HL-60/S4 treated with phorbol 12-myristate 13-acetate at 8.2 ng/mL for 4 days and 3 days (cell line): ENCODE measurements around the gene TMEM126A.
"Not testable (repeated sequence)": the region's sequence is repeated elsewhere in the genome, so short reads cannot be mapped to it uniquely, and the experiment has no call there.

Experiments used
- in situ Hi-C: fragments of 300-500 bp; cut with MboI; formaldehyde crosslinking; loops from 2 replicates; pipeline ENCODE4 v1.15.0; 2022; ENCODE audit warnings: low sequenced_read_pairs

The TMEM126A gene

DNA sequence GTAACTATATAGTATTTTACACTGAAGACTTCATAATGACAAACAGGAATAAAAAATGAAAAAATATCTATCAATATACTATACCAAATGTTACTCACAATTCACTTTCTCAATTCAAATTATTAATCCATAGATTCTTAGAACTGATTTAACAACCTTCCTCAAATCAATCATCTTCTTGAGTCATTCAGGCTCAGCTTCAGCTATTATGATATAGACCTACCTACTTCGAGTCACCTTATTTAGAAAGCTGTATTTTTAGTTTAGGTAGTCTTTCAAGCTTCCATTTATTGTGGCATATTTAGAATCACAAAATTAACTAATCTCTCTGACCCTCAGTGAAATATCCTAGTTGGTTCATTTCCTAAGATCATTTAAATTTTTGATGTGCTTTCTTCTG lies 9.0 kb downstream of the TMEM126A start:
- in situ Hi-C loops = no loop called here

DNA sequence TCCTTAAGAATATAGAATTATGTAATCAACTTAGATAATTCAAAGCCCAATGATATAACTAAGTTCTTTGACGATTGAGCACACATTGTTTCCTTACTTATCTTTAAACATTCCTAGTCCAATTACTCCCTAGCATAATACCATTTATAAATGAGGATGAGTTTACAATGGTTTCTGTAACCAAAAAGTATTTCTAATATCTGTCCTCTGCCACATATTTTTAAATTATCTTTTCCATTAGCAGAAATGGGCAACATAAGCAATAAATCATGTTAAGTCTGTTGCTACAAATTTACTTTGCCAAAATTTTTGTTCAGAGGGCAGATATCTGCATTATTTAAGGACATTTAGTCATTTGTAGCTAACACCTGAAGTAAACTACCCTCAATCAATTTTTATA lies 10.4 kb downstream of the TMEM126A start:
- in situ Hi-C loops = no loop called here

DNA sequence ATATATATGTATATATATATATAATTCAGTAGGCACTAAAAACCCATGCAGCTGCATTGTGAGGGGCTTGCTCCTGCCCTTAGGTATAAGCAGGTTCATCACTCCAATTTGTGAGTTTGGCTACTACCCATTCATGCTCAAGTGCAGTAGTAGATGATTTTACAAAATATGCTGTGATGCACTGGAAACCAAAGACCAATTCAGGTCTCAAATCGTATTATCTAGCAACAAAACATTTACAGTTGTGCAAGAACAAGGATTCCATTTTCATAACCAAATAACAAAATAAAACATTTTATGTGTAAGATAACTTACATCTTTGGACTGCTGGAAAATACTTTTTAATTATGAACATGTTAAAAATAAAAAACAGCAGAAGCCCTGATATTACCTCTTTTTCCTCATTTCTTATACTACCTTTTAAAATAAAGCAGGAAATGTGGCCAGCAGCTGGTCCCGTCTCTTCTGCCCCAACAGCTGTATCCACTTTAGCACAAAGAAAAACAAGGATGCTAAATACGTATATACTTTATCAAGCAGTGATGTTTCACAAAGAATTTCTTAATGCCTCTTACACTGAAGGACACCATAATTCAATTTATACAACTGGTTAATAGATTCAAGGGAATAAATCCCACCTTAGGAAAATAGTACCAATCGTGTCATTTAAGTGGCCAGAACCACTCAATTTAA lies 14.4 kb downstream of the TMEM126A start:
- in situ Hi-C loops = no loop called here

DNA sequence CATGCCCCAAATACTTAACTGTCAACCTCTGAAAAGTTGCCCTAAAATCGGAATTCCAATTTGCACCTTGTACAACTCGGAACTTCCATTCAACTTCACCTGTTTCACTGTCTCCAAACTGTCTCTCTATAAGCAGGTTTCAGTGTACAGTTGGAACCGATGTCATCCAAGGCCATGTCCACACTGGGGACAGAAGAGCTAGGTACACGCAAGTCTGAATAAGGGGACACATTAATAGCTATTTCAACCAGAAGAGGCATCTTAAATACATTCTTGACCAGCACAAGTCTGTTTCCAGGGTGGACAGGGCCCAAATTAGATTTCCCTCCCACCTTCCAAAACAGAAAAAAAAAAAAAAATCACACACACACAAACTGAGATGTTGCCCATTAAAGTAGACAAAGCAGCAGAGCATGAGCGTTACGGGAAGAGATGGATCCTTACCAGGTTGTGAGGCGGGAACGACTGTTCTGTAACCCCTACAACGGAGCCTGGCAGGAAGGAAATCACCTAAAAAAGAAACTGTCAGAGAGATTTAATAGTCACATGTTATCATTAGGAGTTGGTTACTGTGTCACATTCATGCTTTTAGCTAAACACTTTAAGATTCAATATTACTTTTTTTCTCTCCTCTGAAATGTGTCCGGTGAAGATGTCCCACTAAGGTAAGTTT lies 15.4 kb downstream of the TMEM126A start:
- in situ Hi-C loops = no loop called here

DNA sequence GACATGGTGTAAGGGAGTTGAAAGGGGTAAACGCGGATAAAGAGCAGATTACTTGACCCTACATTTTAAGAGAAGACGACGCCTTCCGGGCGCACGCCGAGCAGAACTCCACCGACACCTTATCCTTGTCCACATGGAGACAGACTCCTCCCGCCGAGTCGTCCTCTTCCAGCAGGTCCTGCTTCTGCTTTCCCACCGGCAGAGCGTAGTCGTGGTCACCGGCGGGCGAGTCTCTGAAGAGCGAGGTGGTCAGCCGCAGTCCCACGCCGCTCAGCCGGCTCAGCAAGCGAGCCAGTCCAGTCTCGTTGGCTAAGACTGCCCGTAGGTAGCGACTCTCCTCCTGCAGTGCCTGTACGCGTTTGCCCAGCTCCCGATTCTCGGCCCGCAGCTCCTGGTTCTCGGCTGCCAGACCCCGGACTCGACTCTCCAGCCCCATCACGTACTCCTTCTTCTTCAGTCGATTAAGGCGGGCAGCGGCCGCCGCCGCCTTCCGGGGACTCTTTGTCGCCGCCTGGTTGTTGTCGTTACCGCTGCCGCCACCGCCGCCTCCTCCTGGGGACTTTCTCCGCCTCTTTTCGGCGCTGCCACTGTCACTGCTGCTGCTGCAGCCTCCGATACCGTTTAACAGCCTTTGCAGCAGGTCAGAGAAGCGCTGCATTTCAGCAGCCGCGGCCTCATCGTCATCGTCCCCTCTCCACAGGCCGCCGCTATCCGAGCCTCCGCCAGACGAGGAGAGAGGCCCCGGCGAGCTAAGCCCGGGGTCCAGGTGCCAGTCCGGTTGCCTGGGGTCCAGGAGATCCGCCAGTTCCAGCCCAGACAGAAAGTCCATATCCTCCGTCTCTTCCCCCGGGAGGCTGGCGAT lies 16.2 kb downstream of the TMEM126A start:
- in situ Hi-C loops = no loop called here

DNA sequence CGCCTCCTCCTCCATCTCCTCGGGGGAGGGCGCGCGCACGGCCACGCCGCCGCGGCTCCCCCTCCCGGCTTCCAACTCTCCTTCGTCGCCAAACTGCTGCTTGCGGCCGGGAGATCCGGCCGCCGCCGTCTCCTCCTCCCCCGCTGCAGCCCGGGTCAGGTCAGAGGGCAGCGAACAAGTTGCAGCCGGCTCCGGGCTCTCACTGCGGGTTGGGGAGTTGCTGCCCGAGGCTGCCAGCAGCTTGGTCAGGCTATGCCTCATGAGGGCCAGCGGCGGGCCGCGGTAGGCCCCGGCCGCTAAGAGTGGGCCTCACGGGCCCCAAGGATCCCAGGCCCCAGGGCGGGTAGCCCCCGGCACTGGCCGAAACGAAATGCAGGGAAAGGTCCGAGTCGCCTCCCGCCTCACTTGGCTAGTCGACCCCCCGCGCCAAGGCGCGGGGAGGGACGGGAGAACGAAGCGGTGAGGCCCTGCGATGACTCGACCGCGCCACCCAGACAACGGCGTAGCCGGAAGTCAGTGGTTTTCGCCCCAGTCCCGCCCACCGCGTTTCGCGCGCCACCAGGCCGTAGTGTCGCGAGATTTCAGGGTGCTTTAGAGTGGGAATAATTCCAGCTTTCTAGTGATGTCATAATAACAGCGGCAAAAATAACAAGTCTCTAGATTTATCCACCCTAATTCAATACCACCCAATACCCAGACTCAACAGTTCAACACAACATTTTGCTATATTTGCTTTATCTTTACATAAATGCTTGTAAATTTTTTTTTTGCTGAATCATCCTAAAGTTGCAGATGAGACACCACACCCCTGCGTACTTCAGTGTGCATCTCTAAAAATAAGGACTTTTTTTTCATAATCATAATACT lies 17.1 kb downstream of the TMEM126A start, which contains the start of gene CREBZF:
Gene CREBZF (minus strand): TSS at position 515 of the 867 bp plus-strand sequence. CDS start 254 bp downstream, at position 261.
- in situ Hi-C loops = no loop called here

DNA sequence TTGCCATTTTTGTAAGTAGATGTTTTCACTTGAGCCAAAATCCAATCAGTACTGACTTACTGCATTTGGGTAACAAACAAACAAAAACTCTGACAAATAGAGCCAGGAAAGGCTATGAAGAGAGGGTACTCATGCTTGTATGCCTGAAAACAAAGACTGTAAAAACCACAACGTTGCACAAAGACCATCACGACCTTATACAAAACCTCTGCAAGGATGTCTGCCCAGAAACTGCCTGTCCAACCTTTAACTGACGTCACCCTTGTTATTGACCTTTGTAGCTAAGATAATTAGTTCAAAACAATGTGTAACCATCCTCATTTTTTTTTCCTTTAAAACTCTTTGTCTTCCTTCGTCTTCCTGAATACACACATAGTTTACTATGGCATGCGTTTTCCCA lies 18.0 kb downstream of the TMEM126A start:
- in situ Hi-C loops = no loop called here

DNA sequence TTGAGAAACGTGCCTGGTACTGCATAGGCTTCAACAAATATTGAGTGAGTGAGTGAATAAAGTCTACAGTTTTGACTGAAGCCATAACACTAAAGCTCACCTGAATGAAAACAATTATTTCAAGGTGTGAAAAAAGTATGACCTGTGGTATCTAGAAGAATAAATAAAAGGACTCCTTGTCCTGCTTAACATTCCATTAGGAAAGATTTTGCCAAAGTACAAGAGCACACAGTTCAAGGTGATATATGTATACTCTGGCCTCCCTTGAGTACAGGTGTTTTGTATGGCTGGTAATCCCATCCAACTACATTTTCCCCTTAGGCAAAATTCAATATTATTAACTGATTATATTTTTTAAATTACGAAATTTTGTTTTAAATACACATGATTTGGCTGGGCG lies 18.9 kb downstream of the TMEM126A start:
- in situ Hi-C loops = no loop called here

DNA sequence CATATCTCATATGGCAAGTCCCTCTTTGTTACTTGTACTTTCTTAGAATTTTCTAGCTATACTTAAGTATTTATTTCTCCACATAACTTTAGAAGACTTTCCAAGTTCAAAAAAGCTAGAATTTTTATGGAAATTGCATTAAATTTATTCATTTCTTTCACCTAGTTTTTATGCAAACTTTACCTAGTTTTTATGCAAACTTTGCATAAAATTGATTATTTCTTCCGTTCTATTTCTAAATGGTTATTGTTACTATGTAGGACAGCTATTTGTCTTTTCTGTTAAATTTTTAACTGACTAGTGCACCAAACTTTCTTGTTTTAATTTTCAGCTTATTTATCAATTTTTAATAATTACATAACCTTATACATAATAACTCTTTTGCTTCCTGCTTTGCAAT lies 20.4 kb downstream of the TMEM126A start:
- in situ Hi-C loops = no loop called here

DNA sequence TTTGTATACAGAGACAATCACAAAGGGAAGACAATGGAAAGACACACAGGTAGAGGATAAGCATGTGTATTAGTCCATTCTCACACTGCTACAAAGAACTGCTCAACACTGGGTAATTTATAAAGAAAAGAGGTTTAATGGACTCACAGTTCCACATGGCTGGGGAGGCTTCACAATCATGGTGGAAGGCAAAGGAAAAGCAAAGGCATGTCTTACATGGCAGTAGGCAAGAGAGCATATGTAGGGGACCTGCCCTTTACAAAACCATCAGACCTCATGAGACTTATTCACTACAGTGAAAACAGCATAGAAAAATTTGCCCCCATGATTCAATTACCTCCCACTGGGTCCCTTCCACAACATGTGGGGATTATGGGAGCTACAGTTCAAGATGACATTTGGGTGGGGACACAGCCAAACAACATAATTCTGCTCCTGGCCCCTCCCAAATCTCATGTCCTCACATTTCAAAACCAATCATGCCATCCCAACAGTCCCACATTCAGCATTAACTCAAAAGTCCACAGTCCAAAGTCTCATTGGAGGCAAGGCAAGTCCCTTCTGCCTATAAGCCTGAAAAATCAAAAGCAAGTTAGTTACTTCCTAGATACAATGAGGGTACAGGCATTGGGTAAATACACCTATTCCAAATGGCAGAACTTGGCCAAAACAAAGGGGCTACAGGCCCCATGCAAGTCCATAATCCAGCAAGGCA lies 23.3 kb downstream of the TMEM126A start:
- in situ Hi-C loops = not testable (repeated sequence)

DNA sequence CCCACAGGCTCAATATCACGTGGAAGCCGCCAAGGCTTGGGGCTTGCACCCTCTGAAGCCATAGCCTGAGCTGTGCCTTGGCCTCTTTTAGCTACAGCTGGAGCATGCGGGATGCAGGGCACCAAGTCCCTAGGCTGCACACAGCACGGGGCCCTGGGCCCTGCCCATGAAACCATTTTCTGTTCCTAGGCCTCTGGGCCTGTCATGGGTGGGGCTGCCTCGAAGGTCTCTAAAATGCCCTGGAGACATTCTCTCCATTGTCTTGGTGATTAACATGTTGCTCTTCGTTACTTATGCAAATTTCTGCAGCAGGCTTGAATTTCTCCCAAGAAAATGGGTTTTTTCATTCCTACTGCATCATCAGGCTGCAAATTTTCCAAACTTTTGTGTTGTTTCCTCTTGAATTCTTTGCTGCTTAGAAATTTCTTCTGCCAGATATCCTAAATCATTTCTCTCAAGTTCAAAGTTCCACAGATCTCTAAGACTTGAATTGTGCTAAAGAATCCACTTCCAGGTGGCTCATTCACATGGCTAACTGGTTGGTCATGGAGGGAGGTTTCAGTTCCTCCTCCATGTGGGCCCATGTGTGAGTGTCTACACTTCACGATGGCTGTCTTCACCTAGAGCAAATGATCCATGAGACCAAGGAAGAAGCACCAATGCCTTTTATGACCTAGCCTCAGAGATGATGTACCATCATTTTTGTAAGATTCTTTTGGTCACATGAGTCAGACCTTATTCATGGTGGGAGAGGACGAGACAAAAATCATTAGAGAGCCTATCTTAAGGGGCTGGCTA lies 24.5 kb downstream of the TMEM126A start:
- in situ Hi-C loops = no loop called here

DNA sequence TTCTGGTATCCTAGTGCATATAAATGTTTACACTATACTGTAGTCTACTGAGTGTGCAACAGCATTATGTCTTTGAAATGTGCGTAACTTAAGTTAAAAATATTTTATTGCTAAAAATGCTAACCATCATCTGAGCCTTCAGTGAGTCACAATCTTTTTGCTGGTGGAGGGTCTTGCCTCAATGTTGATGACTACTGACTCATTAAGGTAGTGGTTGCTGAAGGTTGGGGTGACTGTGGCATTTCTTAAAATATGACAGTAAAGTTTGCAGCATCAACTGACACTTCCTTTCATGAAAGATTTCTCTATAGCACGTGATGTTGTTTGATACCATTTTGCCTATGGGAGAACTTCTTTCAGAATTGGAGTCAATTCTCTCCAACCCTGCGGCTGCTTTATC lies 25.6 kb downstream of the TMEM126A start:
- in situ Hi-C loops = no loop called here

DNA sequence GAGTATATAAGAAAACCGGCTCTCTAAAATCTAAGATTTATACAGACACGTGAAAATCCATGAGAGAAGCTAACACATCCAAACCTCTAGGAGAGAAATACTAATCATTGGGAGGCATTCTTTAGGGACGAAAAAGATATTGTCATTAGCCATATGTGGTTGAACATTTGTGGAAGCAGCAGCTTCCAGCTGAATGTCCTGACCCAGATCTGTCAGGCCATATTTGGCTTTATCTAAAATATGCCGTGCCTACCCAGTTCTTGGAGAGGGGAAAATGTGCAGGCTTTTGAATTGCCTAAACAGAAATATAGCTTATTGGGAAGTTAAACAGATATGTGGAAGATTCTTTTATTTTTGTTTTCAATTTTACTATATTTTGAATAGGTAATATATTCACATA lies 31.8 kb downstream of the TMEM126A start:
- in situ Hi-C loops = no loop called here

DNA sequence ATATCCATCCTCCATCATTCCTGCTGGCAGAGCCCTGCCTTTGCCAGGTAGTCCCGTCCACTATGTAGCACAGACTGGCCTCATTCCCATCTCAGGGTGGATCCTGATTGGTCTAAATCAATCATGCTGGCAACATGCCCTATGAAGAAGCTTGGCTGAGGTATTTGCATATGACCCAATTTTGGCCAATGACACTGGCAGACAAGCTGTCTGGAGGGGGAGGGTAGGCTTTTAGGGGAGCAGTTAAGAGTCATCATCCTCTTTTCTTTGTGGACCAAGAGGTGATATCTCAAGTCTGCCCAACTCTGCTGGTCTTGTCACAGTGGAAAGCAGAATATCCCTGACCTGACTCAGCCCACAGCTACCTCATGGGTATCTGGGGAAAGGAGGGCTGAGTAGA lies 33.1 kb downstream of the TMEM126A start:
- in situ Hi-C loops = no loop called here

DNA sequence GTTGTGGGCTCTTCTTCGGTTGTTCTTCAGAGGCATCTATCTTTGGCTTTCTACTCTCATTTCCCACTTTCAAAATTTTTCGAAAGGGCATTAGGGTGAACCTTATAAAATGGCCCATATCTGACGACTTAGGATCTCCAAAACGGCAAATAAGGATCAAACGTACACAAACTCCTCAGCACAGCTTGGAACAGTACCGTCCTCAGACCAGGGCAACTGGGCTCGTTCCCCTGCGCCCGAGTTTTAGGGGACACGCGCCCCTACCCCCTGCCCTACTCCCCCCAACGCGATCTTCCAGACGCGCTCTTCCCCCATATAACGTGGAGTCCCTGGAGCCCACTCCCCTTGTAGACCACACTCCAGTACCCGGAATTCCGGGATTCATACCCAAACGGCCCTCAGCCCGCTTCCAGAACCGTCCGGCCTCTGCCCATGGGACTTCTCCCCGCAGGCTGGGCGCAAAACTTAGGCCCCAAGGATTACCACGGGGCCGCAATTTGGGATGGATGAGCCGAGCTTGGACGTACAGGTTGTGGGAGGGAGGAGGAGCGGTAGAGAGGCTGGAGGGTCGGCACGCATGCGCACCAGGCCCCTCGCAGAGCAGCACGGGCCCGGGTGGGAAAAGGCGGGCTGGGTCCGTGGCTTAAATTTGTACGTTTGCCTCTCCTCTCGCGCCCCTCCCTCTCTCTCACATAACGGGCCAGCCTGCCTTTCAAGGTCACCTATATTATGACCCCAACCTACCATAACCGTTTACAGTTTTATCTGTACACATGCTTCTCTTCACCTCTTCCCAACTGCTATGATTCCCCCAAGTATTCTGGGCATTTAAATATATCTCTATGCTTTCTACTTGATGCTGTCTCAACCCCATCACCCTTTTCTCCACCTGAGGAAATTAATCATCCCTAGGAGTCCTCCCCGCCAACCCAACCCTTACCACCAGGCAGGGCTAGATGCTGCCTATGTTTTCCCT lies 34.9 kb downstream of the TMEM126A start:
- in situ Hi-C loops = no loop called here

DNA sequence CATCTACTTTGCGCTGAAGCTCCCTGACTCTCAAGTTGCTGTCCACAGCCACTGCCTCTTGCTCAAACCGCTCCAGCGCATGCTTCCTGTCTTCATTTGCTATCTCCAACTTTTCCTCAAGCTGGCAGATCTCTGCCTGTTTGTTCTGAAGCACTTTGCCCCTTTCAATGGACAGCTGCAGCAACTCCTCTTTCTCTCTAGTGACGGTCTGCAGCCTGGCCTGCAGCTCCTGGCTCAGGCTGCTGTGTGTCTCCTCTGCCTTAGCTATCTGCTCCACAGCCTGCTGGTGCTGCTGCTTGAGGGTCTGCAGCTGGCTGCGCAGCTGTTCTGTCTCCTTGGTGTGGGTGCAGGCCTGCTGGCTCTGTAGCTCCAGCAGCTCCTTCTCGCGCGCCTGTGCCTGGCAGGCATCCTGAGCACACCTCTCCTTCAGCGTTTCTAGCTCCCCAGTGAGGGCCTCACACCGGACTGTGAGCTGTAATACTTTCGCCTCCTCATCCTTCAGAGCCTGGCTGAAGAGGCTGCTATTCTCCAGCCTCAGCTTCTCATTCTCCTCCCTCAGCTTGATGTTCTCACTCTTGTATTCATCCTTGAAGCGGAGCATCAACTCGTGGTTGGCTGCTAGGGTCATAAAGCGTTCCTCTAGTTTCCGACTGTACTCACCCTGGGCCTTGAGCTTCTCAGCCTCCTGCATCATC lies 37.5 kb downstream of the TMEM126A start:
- in situ Hi-C loops = no loop called here

DNA sequence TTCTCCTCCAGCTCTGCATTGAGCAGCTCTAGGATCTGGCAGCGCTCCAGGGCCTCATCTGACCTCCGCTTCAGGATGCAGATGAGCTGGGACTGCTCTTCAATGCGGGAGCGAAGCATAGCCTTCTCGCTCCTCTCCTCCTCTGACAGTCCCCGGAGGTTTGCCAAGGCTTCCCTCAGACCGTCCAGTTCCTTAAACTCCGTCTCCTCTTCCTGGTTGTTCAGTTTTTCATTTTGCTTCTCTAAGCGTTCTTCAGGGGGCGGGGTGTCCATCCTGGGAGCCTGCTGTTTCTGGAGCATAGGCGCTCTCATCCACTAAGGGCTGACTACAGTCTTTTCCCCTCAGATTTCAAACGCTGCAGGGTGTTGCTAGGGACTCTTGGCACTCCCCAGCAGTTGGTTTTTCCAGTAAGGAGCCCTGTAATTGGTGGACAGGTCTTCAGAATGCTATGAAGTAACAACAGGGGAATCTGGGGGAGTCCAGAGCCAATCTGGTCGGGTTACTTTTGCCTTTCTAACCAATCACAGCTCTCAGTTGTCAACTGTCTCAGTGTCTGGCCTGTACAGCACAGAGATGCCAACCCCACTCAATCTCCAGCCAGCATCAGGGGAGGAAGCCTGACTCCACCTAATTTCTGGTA lies 38.2 kb downstream of the TMEM126A start, which contains the start of gene CCDC89:
Gene CCDC89 (minus strand): TSS at position 376 of the 640 bp plus-strand sequence. CDS start 65 bp downstream, at position 311.
- in situ Hi-C loops = no loop called here
